PC-9 (cell line): ENCODE data around the gene ZDHHC20. TPM values are rescaled to one million over a fixed set of nuclear protein-coding genes. Genes with fewer than 3 reads are reported as not detected.

ENCODE experiments used
- BruUV-seq: library from RNA; stranded (reverse); fragments of 400-500 nt; replicated peaks from 2 replicates; lab custom pipeline; 2021; lab: Mats Ljungman, UMichigan
- CTCF ChIA-PET: fragments of 300-600 bp; sonication (Branson Sonifier 250); formaldehyde crosslinking; loops from one replicate; lab custom pipeline; 2022; ENCODE audit warnings: antibody characterized with exemption; lab: Charles Lee
- POLR2A ChIA-PET: fragments of 300-600 bp; sonication (Branson Sonifier 250); formaldehyde crosslinking; loops from one replicate; lab custom pipeline; 2022; ENCODE audit warnings: antibody characterized with exemption; ENCODE audit not compliant: unreplicated experiment; lab: Charles Lee
- DNase-seq, 2 experiments: peaks; one replicate each; pipeline versions ENCODE4 v3.0.0 to v3.0.0-alpha.2; 2015 to 2022; ENCODE audit warnings: mixed read lengths in 1 of 2
- H2AFZ ChIP-seq: fragments of 200-600 bp; sonication (generic); 2 replicates; pipeline ENCODE4 v1.8.1; 2017; ENCODE audit warnings: antibody characterized with exemption
- H3F3A ChIP-seq: fragments of 200-600 bp; sonication (generic); 2 replicates; pipeline ENCODE4 v1.8.1; 2017; ENCODE audit warnings: antibody characterized with exemption, mild to moderate bottlenecking, low read depth; ENCODE audit not compliant: insufficient read depth
- H3K27ac ChIP-seq: fragments of 200-600 bp; sonication (generic); 2 replicates; pipeline ENCODE4 v1.6.1; 2016; ENCODE audit warnings: mixed run types
- H3K27me3 ChIP-seq: fragments of 200-600 bp; sonication (generic); 2 replicates; pipeline ENCODE4 v1.6.1; 2016; ENCODE audit warnings: low read depth, mixed run types; ENCODE audit not compliant: insufficient read depth
- H3K36me3 ChIP-seq: fragments of 200-600 bp; sonication (generic); 2 replicates; pipeline ENCODE4 v1.6.1; 2016; ENCODE audit warnings: low read depth, mixed run types
- H3K4me1 ChIP-seq: fragments of 200-600 bp; sonication (generic); replicated peaks from 2 replicates; pipeline ENCODE4 v1.6.1; 2016; ENCODE audit warnings: mixed run types; ENCODE audit not compliant: insufficient read depth
- H3K4me2 ChIP-seq: fragments of 200-600 bp; sonication (generic); 2 replicates; pipeline ENCODE4 v1.6.1; 2017; ENCODE audit warnings: mixed run types
- H3K4me3 ChIP-seq: fragments of 200-600 bp; sonication (generic); 2 replicates; pipeline ENCODE4 v1.6.1; 2016; ENCODE audit warnings: mixed run types
- H3K79me2 ChIP-seq: fragments of 200-600 bp; sonication (generic); 2 replicates; pipeline ENCODE4 v1.6.1; 2017; ENCODE audit warnings: low read depth, mixed run types
- H3K9me2 ChIP-seq: fragments of 200-600 bp; sonication (generic); 2 replicates; pipeline ENCODE4 v1.8.1; 2017; ENCODE audit warnings: mild to moderate bottlenecking; ENCODE audit not compliant: insufficient read depth
- H3K9me3 ChIP-seq: fragments of 200-600 bp; sonication (generic); 2 replicates; pipeline ENCODE4 v1.8.1; 2016; ENCODE audit warnings: low read depth; ENCODE audit not compliant: insufficient read depth
- H4K20me1 ChIP-seq: fragments of 200-600 bp; sonication (generic); 2 replicates; pipeline ENCODE4 v1.8.1; 2017; ENCODE audit not compliant: insufficient read depth
- CTCF ChIP-seq: fragments of 200-600 bp; sonication (generic); conservative IDR thresholded peaks from 2 replicates; pipeline ENCODE4 v1.6.1; 2017; ENCODE audit warnings: mixed run types, antibody characterized with exemption, mild to moderate bottlenecking, moderate library complexity
- EZH2 ChIP-seq: fragments of 200-600 bp; sonication (generic); IDR thresholded peaks from 2 replicates; pipeline ENCODE4 v1.8.0; 2017; ENCODE audit warnings: antibody characterized with exemption, low read depth
- intact Hi-C: fragments of 100-400 bp; cut with micrococcal nuclease; formaldehyde crosslinking; loops from one replicate; pipeline ENCODE4 v1.10.0; 2022; ENCODE audit not compliant: unreplicated experiment
- total RNA-seq: library from RNA; stranded (reverse); gene quantifications from 2 replicates; pipeline ENCODE4 v1.2.3, GENCODE V29; 2021

Gene ZDHHC20
- total RNA-seq, 1 experiment from 2014 or later, result 47.5 TPM

GRCh38 chr13:21322988-21323387 lies 136.1 kb downstream of the ZDHHC20 start:
- H3K9me2 ChIP-seq, result no peaks in the 10 kb centered on the region
- H3K4me3 ChIP-seq, result no peak overlapping the region
- CTCF ChIA-PET, result no interaction called here
- TF ChIP-seq CTCF (no peak), EZH2 (no peak)
- no peak overlapping the region for H3K4me2 ChIP-seq
- no peaks in the 10 kb centered on the region for H3K27me3 ChIP-seq
- intact Hi-C loops, result no loop called here
- H3F3A ChIP-seq, result no peaks in the 10 kb centered on the region
- H3K4me1 ChIP-seq, result no peaks in the 10 kb centered on the region
- H3K27ac ChIP-seq, result no peak overlapping the region
- no peaks in the 10 kb centered on the region for H4K20me1 ChIP-seq
- no peaks in the 10 kb centered on the region for H3K79me2 ChIP-seq
- H2AFZ ChIP-seq, result no peak overlapping the region
- POLR2A ChIA-PET, result no interaction called here
- H3K9me3 ChIP-seq, result no peaks in the 10 kb centered on the region
- no TSS peak for BruUV-seq
- no peaks in the 10 kb centered on the region for H3K36me3 ChIP-seq
- DNase-seq, result no peak

Other genes with a start within 250 kb of the ZDHHC20 start
- 17.0 and 18.3 TPM in 2 replicates for gene MICU2, start 144.9 kb upstream of the ZDHHC20 start, total RNA-seq
- gene FGF9, start 211.8 kb upstream of the ZDHHC20 start, total RNA-seq, result not detected in 2 replicates